Right forelimb (tissue), 1 donor: Measurements from ENCODE around the gene SNF8.
"Not testable (repeated sequence)": the region's sequence is repeated elsewhere in the genome, so short reads cannot be mapped to it uniquely, and the experiment has no call there.

Experiments used
- DNase-seq: peaks from one replicate; pipeline ENCODE4 v3.0.0-alpha.2; 2018

The SNF8 gene

GRCh38 chr17:48944515-48945260 lies at the start of gene SNF8:
TSS of gene SNF8 (minus strand) at chr17:48944842. CDS start at chr17:48944734, 108 bp downstream.
- peak; percentile 98 for DNase-seq

GRCh38 chr17:48993951-48994350 lies 49.3 kb upstream of the SNF8 start:
- DNase-seq, result no peak

DNA sequence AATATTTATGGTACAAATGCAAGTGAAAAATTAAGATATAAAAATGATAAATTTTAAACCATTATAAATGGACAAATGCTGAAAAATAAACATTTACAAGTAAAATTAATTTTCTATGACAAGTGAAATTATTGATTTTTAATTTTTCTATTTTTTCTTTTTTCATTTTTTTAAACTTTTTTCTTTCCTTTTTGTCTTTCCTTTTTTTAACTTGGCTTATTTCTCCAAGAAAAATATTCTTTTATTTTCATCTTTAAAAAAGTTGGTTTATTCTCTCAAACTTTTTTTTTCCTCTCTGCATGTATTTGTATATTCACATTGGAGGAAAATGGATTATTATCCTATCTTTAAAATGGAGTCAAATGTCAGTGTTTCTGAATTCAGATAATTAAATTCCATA lies 48.7 kb upstream of the SNF8 start:
- DNase-seq, result no peak

GRCh38 chr17:48992444-48992843 lies 47.8 kb upstream of the SNF8 start:
- DNase-seq, result no peak

DNA sequence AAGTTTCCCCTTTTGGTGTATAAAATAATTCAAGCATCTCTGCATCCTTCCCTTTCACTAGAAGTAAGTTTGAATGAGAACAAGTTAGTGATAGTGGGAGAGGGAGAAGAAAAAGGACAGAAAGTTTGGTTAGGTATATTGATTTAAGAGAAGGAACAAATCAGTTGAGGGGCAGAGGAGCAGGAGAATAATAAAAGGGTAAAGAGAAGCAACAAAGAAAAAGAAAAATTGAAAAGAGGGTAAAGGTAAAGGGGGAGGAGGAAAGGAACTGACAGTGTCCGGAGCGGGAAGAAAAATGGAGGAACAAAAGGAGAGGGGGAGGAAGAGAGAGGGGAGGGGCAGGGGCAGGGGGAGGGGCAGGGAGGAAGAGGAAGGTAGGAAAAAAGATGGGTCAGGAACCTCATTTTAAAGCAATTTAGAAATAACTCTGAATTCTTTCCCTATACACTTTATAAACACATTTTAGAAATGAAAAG lies 46.3 kb upstream of the SNF8 start:
- DNase-seq, result no peak

- DNase-seq, result no peak
Observed at GRCh38 chr17:48989100-48989499, 44.5 kb upstream of the SNF8 start.

DNA sequence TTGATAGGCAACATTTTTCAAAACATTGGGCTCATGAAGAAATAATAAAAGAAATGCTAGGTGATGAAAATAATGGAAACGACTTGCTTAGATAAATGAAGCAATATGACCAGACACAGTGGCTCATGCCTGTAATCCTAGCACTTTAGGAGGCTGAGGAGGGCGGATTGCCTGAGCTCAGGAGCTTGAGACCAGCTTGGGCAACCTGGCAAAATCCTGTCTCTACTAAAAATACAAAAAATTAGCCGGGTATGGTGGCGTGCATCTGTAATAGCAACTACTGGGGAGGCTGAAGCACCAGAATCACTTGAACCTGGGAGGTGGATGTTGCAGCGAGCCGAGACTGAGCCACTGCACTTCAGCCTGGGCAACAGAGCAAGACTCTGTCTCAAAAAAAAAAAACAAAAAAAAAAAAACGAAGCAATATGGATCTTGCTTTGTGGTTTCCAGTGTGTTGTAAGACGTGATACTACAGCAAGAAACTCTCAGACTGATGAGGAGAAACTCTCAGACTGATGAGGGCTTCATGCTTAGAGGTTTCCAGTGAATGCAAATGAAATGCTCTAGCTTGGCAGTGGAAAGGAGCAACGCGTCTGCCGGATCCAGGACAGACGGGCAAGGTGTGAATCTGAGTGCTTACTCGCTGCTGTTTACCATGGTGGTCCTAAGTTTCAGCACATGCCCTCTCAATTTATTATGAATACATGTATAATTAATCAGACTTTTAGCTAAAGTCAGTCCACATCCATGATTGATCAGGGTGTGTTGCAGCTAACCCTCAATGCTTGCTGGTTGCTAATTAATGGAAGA lies 41.0 kb upstream of the SNF8 start:
- no peak for DNase-seq

GRCh38 chr17:48981927-48982539 lies 37.4 kb upstream of the SNF8 start:
- no peak for DNase-seq

DNA sequence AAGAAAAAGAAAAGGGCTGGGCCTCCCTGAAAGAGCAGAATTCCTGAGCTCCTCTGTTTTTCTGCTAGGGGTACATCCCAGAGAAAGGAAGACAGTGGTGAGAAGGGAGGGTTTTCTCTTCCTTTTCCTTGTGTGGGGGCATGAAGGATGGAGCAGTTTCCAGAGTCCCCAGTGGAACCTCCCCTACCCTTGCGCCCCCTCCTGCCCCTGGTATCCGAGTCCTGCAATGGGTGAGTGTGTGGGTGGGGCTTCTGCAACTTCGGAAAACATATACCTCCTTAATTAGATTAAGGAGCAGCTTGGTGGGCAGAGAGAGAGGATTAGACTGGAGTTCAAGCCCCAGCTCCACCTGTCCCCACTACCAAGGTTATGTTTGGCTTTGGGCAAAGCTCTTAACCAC lies 29.2 kb upstream of the SNF8 start:
- no peak for DNase-seq

GRCh38 chr17:48972749-48973097 lies 28.1 kb upstream of the SNF8 start:
- DNase-seq, result no peak

GRCh38 chr17:48970865-48971687 lies 26.4 kb upstream of the SNF8 start:
- DNase-seq, result no peak

GRCh38 chr17:48970224-48970623 lies 25.6 kb upstream of the SNF8 start:
- no peak for DNase-seq

DNA sequence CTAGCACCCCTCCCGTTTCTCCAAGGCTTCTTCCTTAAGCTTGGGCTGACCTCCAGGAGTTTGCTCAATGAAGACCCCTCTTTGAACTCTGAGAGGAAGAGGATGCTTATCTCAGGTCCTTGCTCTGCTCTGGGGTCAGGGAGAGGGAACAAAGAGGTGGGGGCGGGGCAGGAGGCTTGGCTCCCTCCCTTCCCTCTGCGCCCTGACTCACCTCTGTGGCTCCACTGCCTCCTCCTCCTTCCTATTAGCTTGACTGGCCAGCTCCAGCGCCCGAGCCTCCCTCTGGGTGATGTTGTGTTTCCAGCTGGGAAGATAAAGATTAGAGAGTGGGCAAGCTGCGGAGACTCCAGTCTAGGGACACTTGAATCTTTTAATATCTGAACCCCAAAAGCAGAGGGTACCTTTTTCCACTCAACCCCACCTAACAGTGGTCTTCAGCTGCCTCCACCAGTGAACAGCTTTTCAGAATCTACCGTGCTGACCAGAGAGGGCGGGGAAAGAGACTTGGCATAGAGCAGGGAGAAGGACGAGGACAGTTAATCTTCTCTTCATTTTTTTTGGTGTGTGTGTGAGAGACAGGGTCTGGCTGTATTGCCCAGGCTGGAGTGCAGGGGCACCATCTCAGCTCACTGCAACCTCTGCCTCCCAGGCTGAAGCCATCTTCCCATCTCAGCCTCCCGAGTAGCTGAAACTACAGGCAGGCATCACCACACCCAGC lies 17.0 kb upstream of the SNF8 start:
- DNase-seq, result no peak

DNA sequence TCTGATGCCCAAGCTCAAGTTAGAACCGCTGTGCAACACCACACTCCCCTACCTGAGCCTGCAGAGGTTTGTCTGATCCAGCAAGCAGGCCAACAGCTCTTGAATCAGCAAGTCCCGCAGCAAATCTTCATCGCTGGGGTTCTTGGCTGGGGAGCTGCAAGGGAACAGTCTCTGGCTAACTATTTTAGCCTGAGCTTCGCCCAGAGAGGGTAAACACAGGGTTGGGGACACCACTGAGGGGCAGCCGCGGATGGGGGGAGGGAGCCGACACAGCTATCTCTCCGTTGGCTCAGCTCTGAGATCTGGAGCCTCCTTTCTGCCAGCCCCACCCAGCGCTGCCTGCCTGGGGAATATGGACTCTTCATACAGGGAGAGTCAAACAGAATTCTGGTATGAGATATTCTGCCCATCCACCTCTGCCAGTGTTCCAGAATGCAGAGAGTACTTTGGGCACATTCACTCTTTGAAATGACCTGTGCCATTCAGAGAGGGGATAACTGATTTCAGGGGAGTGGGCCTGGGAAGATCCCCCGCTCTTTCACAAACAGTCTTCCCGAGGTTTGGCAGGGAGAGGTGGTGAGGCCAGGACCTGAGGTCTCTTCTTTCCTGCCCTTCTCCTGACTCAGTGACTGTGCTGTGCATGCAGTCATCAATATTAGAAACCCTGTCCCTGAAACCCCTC lies 16.3 kb upstream of the SNF8 start:
- DNase-seq, result no peak

GRCh38 chr17:48954300-48954755 lies 9.7 kb upstream of the SNF8 start:
- no peak for DNase-seq

- DNase-seq, result no peak
Observed at GRCh38 chr17:48952904-48953303, 8.3 kb upstream of the SNF8 start.

- no peak for DNase-seq
Observed at GRCh38 chr17:48951572-48951971, 6.9 kb upstream of the SNF8 start.

GRCh38 chr17:48945261-48945651 lies 614 bp upstream of the SNF8 start:
- not testable (repeated sequence) for DNase-seq

DNA sequence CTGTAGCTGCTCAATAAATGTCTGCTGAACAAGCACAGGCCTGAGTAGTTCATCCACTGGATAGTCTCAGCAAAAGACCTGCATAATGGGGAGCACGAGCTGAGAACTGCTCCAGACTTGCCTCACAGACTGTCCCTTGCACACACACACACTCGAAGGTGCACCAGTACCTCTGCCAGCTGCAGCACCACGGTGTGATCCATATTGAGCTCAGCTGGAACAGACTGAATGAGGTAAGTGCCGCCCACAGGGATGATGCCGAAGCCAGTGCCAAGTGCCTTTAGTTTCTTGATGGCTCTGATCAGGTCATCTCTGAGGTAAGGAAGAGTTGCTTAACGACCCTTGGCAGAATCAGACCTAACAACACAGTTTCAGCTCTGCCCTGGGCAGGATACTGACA lies 11.6 kb downstream of the SNF8 start:
- DNase-seq, result no peak

GRCh38 chr17:48930435-48930873 lies 14.2 kb downstream of the SNF8 start:
- DNase-seq, result no peak

DNA sequence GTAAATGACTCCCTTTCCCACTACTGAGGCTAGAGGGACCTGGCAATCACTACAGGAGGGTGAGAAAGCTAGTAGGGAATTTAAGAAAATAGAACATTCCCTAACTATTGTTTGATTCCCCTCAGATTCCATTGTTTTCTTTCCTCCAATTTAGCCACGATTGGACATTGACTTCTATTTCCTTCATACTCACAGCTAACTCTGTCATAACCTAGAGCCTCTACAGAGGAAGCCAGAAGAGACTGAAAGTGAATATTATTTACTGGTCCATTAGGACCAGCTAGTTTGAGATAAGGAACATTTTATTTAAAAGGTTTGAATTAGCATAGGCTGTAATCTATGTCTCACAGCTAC lies 14.9 kb downstream of the SNF8 start:
- no peak for DNase-seq
